ACC112 (cell line): ENCODE results near the gene ADM2.

Experiments
- H2AFZ ChIP-seq: fragments of 200-600 bp; sonication (generic); one replicate; pipeline ENCODE4 v1.6.0; 2017; ENCODE audit warnings: antibody characterized with exemption, low read length; ENCODE audit not compliant: unreplicated experiment
- H3K27ac ChIP-seq: fragments of 200-600 bp; sonication (generic); 2 replicates; pipeline ENCODE4 v1.5.1; 2014; ENCODE audit warnings: low read depth, mild to moderate bottlenecking, antibody characterized with exemption, low read length, moderate library complexity
- H3K27me3 ChIP-seq: fragments of 200-600 bp; sonication (generic); 2 replicates; pipeline ENCODE4 v1.6.1; 2014; ENCODE audit warnings: mild to moderate bottlenecking, antibody characterized with exemption, low read length, moderate library complexity, mixed read lengths; ENCODE audit not compliant: insufficient read depth
- H3K36me3 ChIP-seq: fragments of 200-600 bp; sonication (generic); 2 replicates; pipeline ENCODE4 v1.6.1; 2016; ENCODE audit warnings: mild to moderate bottlenecking, antibody characterized with exemption, low read length, moderate library complexity, mixed read lengths; ENCODE audit not compliant: insufficient read depth
- H3K4me1 ChIP-seq: fragments of 200-600 bp; sonication (generic); one replicate; pipeline ENCODE4 v1.6.1; 2016; ENCODE audit warnings: low read length, mixed read lengths; ENCODE audit not compliant: insufficient read depth, unreplicated experiment, control insufficient read depth
- H3K4me3 ChIP-seq: fragments of 200-600 bp; sonication (generic); 2 replicates; pipeline ENCODE4 v1.5.1; 2014; ENCODE audit warnings: mild to moderate bottlenecking, low read depth, low read length
- H3K79me2 ChIP-seq: fragments of 200-600 bp; sonication (generic); one replicate; pipeline ENCODE4 v1.6.0; 2016; ENCODE audit warnings: low read length; ENCODE audit not compliant: control insufficient read depth, unreplicated experiment, insufficient read depth

The ADM2 gene

GRCh38 chr22:50487290-50488005 is 6.1 kb downstream of the ADM2 start:
- H2AFZ ChIP-seq, result no peak overlapping the region
- no peak overlapping the region for H3K27ac ChIP-seq
- no peaks in the 10 kb centered on the region for H3K79me2 ChIP-seq
- H3K36me3 ChIP-seq, result no peaks in the 10 kb centered on the region
- no peaks in the 10 kb centered on the region for H3K4me1 ChIP-seq
- H3K4me3 ChIP-seq, result no peak overlapping the region
- no peaks in the 10 kb centered on the region; the same call in 1 of the 2 replicates for H3K27me3 ChIP-seq

DNA sequence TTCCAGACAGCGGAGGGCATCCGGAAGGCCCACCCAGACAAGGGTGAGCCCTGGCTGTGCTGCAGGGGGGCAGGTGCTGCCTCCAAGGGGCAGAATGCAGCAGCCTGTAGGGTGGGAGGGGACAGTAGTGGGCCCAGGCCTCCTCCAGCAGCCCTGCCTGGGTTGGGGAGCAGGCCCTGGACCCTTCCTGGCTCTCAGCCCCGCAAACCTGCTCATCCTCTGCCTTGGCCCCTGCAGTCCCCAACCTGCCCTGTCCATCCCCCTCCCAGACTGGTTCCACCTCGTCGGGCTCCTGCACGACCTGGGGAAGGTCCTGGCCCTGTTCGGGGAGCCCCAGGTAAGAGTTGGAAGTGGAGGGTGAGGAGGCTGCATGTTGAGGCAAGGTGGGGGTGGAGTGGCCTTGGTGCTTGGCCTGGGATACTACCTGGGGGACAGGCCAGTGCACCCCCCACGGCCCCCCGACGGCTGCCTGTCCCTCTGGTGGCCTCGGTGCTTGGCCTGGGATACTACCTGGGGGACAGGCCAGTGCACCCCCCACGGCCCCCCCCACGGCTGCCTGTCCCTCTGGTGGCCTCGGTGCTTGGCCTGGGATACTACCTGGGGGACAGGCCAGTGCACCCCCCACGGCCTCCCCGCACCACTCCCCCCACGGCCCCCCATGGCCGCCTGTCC is 6.8 kb downstream of the ADM2 start:
- H3K4me1 ChIP-seq, result no peaks in the 10 kb centered on the region
- H3K27me3 ChIP-seq, result no peaks in the 10 kb centered on the region
- no peak overlapping the region for H3K27ac ChIP-seq
- no peak overlapping the region for H2AFZ ChIP-seq
- no peaks in the 10 kb centered on the region for H3K79me2 ChIP-seq
- H3K36me3 ChIP-seq, result no peaks in the 10 kb centered on the region
- no peak overlapping the region for H3K4me3 ChIP-seq

DNA sequence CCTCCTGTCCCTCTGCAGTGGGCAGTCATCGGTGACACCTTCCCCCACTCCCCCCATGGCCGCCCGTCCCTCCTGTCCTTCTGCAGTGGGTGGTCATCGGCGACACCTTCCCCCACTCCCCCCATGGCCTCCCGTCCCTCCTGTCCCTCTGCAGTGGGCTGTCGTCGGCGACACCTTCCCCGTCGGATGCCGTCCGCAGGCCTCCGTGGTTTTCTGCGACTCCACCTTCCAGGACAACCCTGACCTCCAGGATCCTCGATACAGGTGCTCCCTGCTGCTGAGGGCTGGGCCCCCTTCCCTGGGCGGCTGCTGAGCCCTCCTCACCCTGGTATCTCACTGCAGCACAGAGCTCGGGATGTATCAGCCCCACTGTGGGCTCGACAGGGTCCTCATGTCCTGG is 7.5 kb downstream of the ADM2 start:
- H3K4me1 ChIP-seq, result no peaks in the 10 kb centered on the region
- no peak overlapping the region for H2AFZ ChIP-seq
- H3K79me2 ChIP-seq, result no peaks in the 10 kb centered on the region
- H3K4me3 ChIP-seq, result no peak overlapping the region
- no peaks in the 10 kb centered on the region for H3K36me3 ChIP-seq
- no peaks in the 10 kb centered on the region for H3K27me3 ChIP-seq
- H3K27ac ChIP-seq, result no peak overlapping the region

GRCh38 chr22:50489363-50490243 is 8.3 kb downstream of the ADM2 start:
- H3K27ac ChIP-seq, result no peak overlapping the region
- H2AFZ ChIP-seq, result no peak overlapping the region
- no peak overlapping the region for H3K4me3 ChIP-seq
- no peaks in the 10 kb centered on the region for H3K4me1 ChIP-seq
- H3K27me3 ChIP-seq, result no peaks in the 10 kb centered on the region
- H3K79me2 ChIP-seq, result no peaks in the 10 kb centered on the region
- no peaks in the 10 kb centered on the region for H3K36me3 ChIP-seq

GRCh38 chr22:50490531-50491308 is 9.4 kb downstream of the ADM2 start:
- H2AFZ ChIP-seq, result no peak overlapping the region
- no peak overlapping the region for H3K27ac ChIP-seq
- no peak overlapping the region for H3K4me3 ChIP-seq
- no peaks in the 10 kb centered on the region for H3K36me3 ChIP-seq
- no peaks in the 10 kb centered on the region for H3K27me3 ChIP-seq
- no peaks in the 10 kb centered on the region for H3K4me1 ChIP-seq
- H3K79me2 ChIP-seq, result no peaks in the 10 kb centered on the region

DNA sequence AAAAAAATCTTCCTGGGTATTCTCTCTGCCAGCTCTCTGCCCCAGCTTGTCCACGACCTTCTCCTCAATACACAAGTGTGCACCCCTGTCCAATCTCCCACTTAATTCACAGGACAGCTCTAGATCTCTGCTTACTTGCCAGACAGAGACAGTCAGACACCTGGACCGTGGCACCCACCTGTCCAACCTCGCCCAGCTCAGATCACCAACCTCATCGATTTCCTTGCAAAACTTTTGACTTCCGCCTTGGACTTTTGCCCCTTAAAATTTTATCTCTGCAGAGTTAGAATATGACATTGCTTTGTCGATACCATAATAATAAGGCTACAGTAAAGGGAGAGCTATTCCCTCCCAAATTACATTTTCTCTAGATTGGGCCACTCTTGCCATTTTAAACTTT is 15.8 kb downstream of the ADM2 start:
- Histone ChIP-seq H3K27ac (no peak overlapping the region), H3K27me3 (no peaks in the 10 kb centered on the region), H3K4me1 (no peaks in the 10 kb centered on the region), H3K4me3 (no peak overlapping the region), H3K79me2 (no peaks in the 10 kb centered on the region), H3K36me3 (no peaks in the 10 kb centered on the region), H2AFZ (no peak overlapping the region)

- Histone ChIP-seq H3K27ac (no peak overlapping the region), H2AFZ (no peak overlapping the region), H3K79me2 (no peaks in the 10 kb centered on the region), H3K4me1 (no peaks in the 10 kb centered on the region), H3K36me3 (no peaks in the 10 kb centered on the region), H3K27me3 (no peaks in the 10 kb centered on the region), H3K4me3 (no peak overlapping the region)
Measured at GRCh38 chr22:50498322-50498890, 17.1 kb downstream of the ADM2 start.

GRCh38 chr22:50500452-50500851 is 19.1 kb downstream of the ADM2 start:
- H3K79me2 ChIP-seq, result no peaks in the 10 kb centered on the region
- no peak overlapping the region for H3K4me3 ChIP-seq
- H3K27ac ChIP-seq, result no peak overlapping the region
- no peaks in the 10 kb centered on the region for H3K4me1 ChIP-seq
- H3K36me3 ChIP-seq, result no peaks in the 10 kb centered on the region
- H2AFZ ChIP-seq, result no peak overlapping the region
- H3K27me3 ChIP-seq, result no peaks in the 10 kb centered on the region

GRCh38 chr22:50502096-50502495 is 20.8 kb downstream of the ADM2 start:
- no peak overlapping the region for H3K4me3 ChIP-seq
- no peak overlapping the region for H2AFZ ChIP-seq
- peaks cover 3% of the 10 kb centered on the region for H3K4me1 ChIP-seq
- no peaks in the 10 kb centered on the region for H3K27me3 ChIP-seq
- H3K27ac ChIP-seq, result no peak overlapping the region
- no peaks in the 10 kb centered on the region for H3K36me3 ChIP-seq
- peaks cover 14% of the 10 kb centered on the region for H3K79me2 ChIP-seq
